Neural progenitor cell (in vitro differentiated cells): Measurements from ENCODE around the gene SAMHD1.

Source experiments
- EZH2 ChIP-seq: fragments of 200-600 bp; sonication (generic); IDR thresholded peaks from 2 replicates; pipeline ENCODE4 v1.6.1; 2017; ENCODE audit warnings: antibody characterized with exemption, mild to moderate bottlenecking, moderate library complexity
- TF ChIP-seq, protein P1 (sequence below): fragments of 200-600 bp; sonication (generic); IDR thresholded peaks from 2 replicates; pipeline ENCODE4 v1.5.1; 2017; ENCODE audit warnings: antibody characterized with exemption, mild to moderate bottlenecking

DNA sequence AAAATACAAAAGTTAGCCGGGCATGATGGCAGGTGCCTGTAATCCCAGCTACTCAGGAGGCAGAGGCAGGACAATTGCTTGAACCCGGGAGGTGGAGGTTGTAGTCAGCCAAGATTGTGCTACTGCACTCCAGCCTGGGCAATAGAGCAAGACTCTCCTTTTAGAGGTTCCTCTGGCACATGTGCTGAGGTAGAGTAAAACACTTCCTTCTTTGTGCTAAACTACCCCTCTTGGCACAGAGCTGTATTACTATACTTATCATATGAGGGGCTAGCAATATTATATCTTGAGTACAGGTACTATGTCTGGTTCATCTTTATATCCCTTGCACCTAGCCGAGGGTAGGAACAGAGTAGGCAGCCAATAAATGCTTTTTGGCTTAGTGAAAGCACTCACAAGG, 40.2 kb upstream of the SAMHD1 start:
- TF ChIP-seq, protein P1, sequence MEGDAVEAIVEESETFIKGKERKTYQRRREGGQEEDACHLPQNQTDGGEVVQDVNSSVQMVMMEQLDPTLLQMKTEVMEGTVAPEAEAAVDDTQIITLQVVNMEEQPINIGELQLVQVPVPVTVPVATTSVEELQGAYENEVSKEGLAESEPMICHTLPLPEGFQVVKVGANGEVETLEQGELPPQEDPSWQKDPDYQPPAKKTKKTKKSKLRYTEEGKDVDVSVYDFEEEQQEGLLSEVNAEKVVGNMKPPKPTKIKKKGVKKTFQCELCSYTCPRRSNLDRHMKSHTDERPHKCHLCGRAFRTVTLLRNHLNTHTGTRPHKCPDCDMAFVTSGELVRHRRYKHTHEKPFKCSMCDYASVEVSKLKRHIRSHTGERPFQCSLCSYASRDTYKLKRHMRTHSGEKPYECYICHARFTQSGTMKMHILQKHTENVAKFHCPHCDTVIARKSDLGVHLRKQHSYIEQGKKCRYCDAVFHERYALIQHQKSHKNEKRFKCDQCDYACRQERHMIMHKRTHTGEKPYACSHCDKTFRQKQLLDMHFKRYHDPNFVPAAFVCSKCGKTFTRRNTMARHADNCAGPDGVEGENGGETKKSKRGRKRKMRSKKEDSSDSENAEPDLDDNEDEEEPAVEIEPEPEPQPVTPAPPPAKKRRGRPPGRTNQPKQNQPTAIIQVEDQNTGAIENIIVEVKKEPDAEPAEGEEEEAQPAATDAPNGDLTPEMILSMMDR: no peak
- no peak for TF ChIP-seq EZH2
